ENCODE results near the gene MPL.
"Not testable (repeated sequence)": the region's sequence is repeated elsewhere in the genome, so short reads cannot be mapped to it uniquely, and the experiment has no call there.

Gene MPL

DNA sequence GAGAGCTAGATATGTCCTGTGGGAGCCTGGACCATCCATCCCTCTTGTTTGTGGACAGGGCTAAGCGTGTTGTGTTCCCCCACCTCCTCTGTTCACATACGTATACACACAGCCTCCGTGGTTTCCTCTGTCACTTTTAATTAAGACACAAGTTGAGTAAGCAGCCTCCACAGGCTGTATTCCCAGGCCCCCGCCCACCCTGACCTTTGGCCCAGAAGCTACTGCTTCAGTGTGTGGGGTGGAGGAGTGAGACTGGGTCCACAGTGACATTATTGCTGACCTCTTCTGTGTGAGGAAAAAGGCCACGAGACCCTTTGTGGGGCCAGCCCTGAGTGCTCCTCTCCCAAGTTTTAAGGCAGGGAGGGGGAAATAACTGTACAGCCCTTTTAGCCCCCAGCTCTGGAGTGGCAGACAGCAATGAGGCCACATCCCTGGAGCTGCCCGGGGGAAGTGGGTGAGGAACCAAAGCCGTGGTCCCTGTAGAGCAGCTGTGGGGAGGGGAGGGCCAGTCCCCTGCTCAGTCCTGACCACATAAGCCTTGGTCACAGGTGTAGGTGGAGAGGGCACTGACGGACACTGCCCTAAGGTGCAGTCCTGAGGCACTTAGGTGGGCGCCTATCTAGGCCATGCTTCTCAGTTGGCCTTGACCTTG, 25.8 kb downstream of the MPL start:
- DNase-seq (ENCODE audit: low spot score in 2 of 2) = peak in 1 of 2 experiments; percentile 36
- no peaks in the 10 kb centered on the region for H3K27me3 ChIP-seq (ENCODE audit: low read depth)
- in situ Hi-C loops (cut with MboI; ENCODE audit: low sequenced_read_pairs) = no loop called here
- peaks cover 21% of the 10 kb centered on the region for H3K4me1 ChIP-seq
- H3K36me3 ChIP-seq (replicated peaks) = peaks cover 68% of the 10 kb centered on the region
- no peaks in the 10 kb centered on the region for H3K9me3 ChIP-seq
- H3K4me3 ChIP-seq = no peak overlapping the region

GRCh38 chr1:43363935-43364525, 26.4 kb downstream of the MPL start:
- no peak for DNase-seq (ENCODE audit: low spot score in 2 of 2)
- no peaks in the 10 kb centered on the region for H3K27me3 ChIP-seq (ENCODE audit: low read depth)
- in situ Hi-C loops (cut with MboI; ENCODE audit: low sequenced_read_pairs) = no loop called here
- peaks cover 66% of the 10 kb centered on the region for H3K36me3 ChIP-seq (replicated peaks)
- no peaks in the 10 kb centered on the region for H3K9me3 ChIP-seq
- H3K4me1 ChIP-seq = peaks cover 27% of the 10 kb centered on the region
- H3K4me3 ChIP-seq = no peak overlapping the region

DNA sequence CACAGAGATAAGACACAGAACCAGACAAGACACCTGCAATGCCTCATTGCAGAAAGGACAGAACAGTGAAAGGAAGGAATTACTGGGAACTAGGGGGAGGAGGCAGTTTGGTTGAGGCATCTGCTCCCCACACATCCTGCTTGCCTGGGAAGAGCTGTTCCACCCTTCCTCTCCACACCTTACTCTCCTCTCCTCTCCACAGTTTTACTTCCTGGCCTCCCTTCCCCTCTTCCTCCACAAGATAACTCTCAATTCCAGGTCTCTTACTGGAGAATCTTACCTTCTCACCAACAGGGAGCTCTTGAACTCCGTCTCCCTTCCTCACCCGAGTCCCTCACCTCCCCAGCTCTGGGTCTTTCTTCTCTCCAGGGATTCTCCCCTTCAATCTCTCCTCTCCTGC, 28.1 kb downstream of the MPL start:
- peaks cover 50% of the 10 kb centered on the region for H3K36me3 ChIP-seq (replicated peaks)
- no peaks in the 10 kb centered on the region for H3K27me3 ChIP-seq (ENCODE audit: low read depth)
- H3K4me3 ChIP-seq = no peak overlapping the region
- H3K4me1 ChIP-seq = peaks cover 23% of the 10 kb centered on the region
- DNase-seq (ENCODE audit: low spot score in 2 of 2) = no peak
- in situ Hi-C loops (cut with MboI; ENCODE audit: low sequenced_read_pairs) = no loop called here
- no peaks in the 10 kb centered on the region for H3K9me3 ChIP-seq

- Histone ChIP-seq H3K27me3 (ENCODE audit: low read depth) (no peaks in the 10 kb centered on the region), H3K4me1 (peaks cover 19% of the 10 kb centered on the region), H3K36me3 (replicated peaks) (peaks cover 45% of the 10 kb centered on the region), H3K4me3 (peak overlapping the region; percentile 72), H3K9me3 (no peaks in the 10 kb centered on the region)
- in situ Hi-C loops (cut with MboI; ENCODE audit: low sequenced_read_pairs) = no loop called here
- peak in 1 of 2 experiments; percentile 67 for DNase-seq (ENCODE audit: low spot score in 2 of 2)
Observed at GRCh38 chr1:43366179-43366578, 28.6 kb downstream of the MPL start.

DNA sequence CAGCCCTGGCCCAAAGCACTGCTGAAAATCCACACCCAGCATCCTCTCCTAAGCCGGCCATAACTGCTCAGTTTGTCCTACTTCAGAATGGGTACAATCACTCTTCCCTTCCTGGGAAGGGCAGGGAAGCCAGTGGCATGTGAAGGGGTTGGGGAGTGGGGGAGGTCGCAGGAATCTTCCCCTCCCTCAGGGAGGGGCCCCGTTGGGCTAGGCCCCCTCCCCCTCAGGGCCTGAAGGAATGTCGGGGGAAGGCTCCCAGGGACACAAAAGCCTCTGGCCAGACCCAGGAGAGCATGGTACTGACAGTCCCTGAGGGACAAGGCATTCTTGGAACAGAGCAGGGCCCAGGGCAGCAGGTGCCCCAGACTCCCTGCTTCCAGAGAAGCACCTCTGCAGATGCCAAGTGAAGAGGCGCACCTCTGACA, 29.0 kb downstream of the MPL start:
- Histone ChIP-seq H3K4me1 (peaks cover 15% of the 10 kb centered on the region), H3K4me3 (peak overlapping the region; percentile 72), H3K27me3 (ENCODE audit: low read depth) (no peaks in the 10 kb centered on the region), H3K36me3 (replicated peaks) (peaks cover 40% of the 10 kb centered on the region), H3K9me3 (no peaks in the 10 kb centered on the region)
- peak in 1 of 2 experiments; percentile 46 for DNase-seq (ENCODE audit: low spot score in 2 of 2)
- in situ Hi-C loops (cut with MboI; ENCODE audit: low sequenced_read_pairs) = no loop called here

- H3K4me3 ChIP-seq = peak overlapping the region; percentile 72
- peak; percentile 47 to 77 for DNase-seq (ENCODE audit: low spot score in 2 of 2)
- H3K27me3 ChIP-seq (ENCODE audit: low read depth) = no peaks in the 10 kb centered on the region
- in situ Hi-C loops (cut with MboI; ENCODE audit: low sequenced_read_pairs) = no loop called here
- H3K36me3 ChIP-seq (replicated peaks) = peaks cover 34% of the 10 kb centered on the region
- peaks cover 13% of the 10 kb centered on the region for H3K4me1 ChIP-seq
- no peaks in the 10 kb centered on the region for H3K9me3 ChIP-seq
Observed at GRCh38 chr1:43367026-43367903, 29.6 kb downstream of the MPL start.

- H3K9me3 ChIP-seq = no peaks in the 10 kb centered on the region
- H3K4me1 ChIP-seq = peaks cover 13% of the 10 kb centered on the region
- H3K36me3 ChIP-seq (replicated peaks) = peaks cover 26% of the 10 kb centered on the region
- in situ Hi-C loops (cut with MboI; ENCODE audit: low sequenced_read_pairs) = no loop called here
- H3K4me3 ChIP-seq = peak within 1 kb of the TSS; percentile 72
- H3K27me3 ChIP-seq (ENCODE audit: low read depth) = no peaks in the 10 kb centered on the region
- DNase-seq (ENCODE audit: low spot score in 2 of 2) = peak; percentile 82 to 95
Observed at GRCh38 chr1:43367904-43368645, 30.5 kb downstream of the MPL start, which contains the start of gene ELOVL1. Gene ELOVL1, minus strand, starts transcription at chr1:43368011. Its CDS starts 2,402 bp downstream, at chr1:43365609.

- Histone ChIP-seq H3K36me3 (replicated peaks) (peaks cover 20% of the 10 kb centered on the region), H3K4me3 (peak overlapping the region; percentile 72), H3K4me1 (peaks cover 13% of the 10 kb centered on the region), H3K9me3 (no peaks in the 10 kb centered on the region), H3K27me3 (ENCODE audit: low read depth) (no peaks in the 10 kb centered on the region)
- no peak for DNase-seq (ENCODE audit: low spot score in 2 of 2)
- in situ Hi-C loops (cut with MboI; ENCODE audit: low sequenced_read_pairs) = no loop called here
Observed at GRCh38 chr1:43368646-43369020, 31.0 kb downstream of the MPL start.

GRCh38 chr1:43369779-43370178, 32.2 kb downstream of the MPL start:
- H3K9me3 ChIP-seq; DNase-seq (ENCODE audit: low spot score in 2 of 2); H3K27me3 ChIP-seq (ENCODE audit: low read depth); H3K36me3 ChIP-seq (replicated peaks); H3K4me3 ChIP-seq; in situ Hi-C loops (cut with MboI; ENCODE audit: low sequenced_read_pairs): not testable (repeated sequence)
- H3K4me1 ChIP-seq = peaks cover 13% of the 10 kb centered on the region

- DNase-seq (ENCODE audit: low spot score in 2 of 2) = no peak
- Histone ChIP-seq H3K36me3 (replicated peaks) (peaks cover under 1% of the 10 kb centered on the region), H3K4me1 (peaks cover 13% of the 10 kb centered on the region), H3K9me3 (no peaks in the 10 kb centered on the region), H3K4me3 (no peak overlapping the region), H3K27me3 (ENCODE audit: low read depth) (no peaks in the 10 kb centered on the region)
- in situ Hi-C loops (cut with MboI; ENCODE audit: low sequenced_read_pairs) = no loop called here
Observed at GRCh38 chr1:43370564-43370963, 32.9 kb downstream of the MPL start.

DNA sequence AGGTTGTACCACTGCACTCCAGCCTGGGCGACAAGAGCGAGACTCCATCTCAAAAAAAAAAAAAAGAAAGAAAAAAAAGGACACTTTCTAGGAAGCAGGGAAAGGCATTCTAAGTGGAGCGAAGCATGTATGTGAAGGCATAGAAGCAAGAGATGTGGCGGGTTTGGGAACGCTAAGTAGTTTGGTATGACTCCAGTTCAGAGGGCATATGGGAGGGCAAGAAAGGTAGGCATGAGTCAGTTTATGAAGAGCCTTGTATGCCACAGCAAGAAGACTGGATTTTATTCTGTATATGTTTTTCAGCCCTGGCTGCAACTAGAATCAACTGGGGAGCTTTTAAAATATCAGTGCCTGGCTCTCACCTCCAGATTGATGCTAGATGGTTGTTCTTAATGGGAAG, 34.6 kb downstream of the MPL start:
- DNase-seq (ENCODE audit: low spot score in 2 of 2) = no peak

DNA sequence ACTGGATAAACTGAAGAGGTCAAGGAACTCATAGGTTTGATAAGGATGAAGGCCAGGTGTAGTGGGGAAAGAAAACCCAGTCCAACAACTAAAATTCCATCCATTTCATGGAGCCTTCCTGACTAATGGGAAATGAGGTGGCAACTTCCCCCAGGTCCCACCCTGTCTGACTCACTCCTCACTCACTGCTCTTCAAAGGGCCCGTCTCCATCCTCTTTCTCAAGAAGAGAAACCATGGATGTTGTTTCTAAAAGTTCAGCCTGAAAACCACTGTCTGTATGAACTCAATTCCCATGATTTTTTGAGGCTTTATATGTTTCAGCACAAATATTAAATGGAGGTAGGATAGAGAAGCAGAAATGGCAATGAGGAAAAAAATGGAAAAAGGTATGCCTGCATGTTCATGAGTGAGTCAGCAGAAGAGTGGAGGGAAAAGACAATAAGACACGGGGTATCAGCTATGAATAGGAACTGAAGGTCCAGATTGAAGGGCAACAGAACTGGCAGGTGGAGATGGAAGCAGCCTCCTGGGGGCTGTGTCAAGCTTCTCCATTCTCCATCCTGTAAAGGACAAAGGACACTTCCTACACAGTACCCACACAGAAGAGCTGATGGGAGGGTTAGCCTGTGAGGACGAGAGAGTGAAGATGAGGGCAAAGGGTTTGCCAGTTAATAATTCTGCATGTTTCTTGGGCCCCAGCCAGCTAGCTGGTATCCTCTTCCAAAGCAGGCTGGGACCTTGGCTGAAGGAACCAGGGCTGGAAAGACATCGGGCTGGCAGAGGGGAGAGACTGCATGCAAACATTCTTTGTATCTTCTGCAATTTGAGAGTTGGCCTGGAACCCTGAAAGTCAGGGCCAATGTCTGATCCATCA, 35.7 kb downstream of the MPL start:
- H3K36me3 ChIP-seq (replicated peaks) = no peaks in the 10 kb centered on the region
- DNase-seq (ENCODE audit: low spot score in 2 of 2) = no peak
- H3K9me3 ChIP-seq = no peaks in the 10 kb centered on the region
- no peaks in the 10 kb centered on the region for H3K27me3 ChIP-seq (ENCODE audit: low read depth)
- no peak overlapping the region for H3K4me3 ChIP-seq
- H3K4me1 ChIP-seq = peaks cover 7% of the 10 kb centered on the region; the same call in 1 of the 2 replicates
- in situ Hi-C loops (cut with MboI; ENCODE audit: low sequenced_read_pairs) = no loop called here

More for the DNA sequence above, 34.6 kb downstream of the MPL start:
- no peaks in the 10 kb centered on the region for H3K27me3 ChIP-seq (ENCODE audit: low read depth)
- H3K36me3 ChIP-seq (replicated peaks) = no peaks in the 10 kb centered on the region; the same call in 1 of the 2 replicates
- H3K4me1 ChIP-seq = peaks cover 7% of the 10 kb centered on the region; the same call in 1 of the 2 replicates
- H3K4me3 ChIP-seq = no peak overlapping the region
- in situ Hi-C loops (cut with MboI; ENCODE audit: low sequenced_read_pairs) = no loop called here
- H3K9me3 ChIP-seq = no peaks in the 10 kb centered on the region

Data from HAP-1 (cell line).